Liver (tissue), 9 donors: Measurements from ENCODE around the gene PRKD1. TPM values are rescaled to one million over a fixed set of nuclear protein-coding genes. Genes with fewer than 3 reads are reported as not detected.

Experiments
- DNase-seq: peaks from one replicate; pipeline ENCODE4 v3.0.0-alpha.2; 2017; ENCODE audit warnings: low spot score
- H3K27ac ChIP-seq, 2 donors: one replicate each; pipeline ENCODE4 v1.7.0; 2013; ENCODE audit warnings: inconsistent platforms in 2 of 2, low read length in 2 of 2, control low read depth in 1 of 2, low read depth in 1 of 2, mild to moderate bottlenecking in 1 of 2
- H3K27me3 ChIP-seq, 4 donors: one replicate each; pipeline versions ENCODE4 v1.6.1 to v1.7.0; 2013; ENCODE audit warnings: low read length in 3 of 4, inconsistent platforms in 1 of 4, mild to moderate bottlenecking in 1 of 4, moderate library complexity in 1 of 4; ENCODE audit not compliant: control insufficient read depth in 4 of 4, insufficient read depth in 4 of 4
- H3K36me3 ChIP-seq, 4 donors: one replicate each; pipeline versions ENCODE4 v1.6.1 to v1.7.0; 2013; ENCODE audit warnings: low read length in 3 of 4, mild to moderate bottlenecking in 3 of 4, low read depth in 1 of 4, moderate library complexity in 1 of 4; ENCODE audit not compliant: control insufficient read depth in 4 of 4, insufficient read depth in 3 of 4
- H3K4me1 ChIP-seq, 4 donors: one replicate each; pipeline versions ENCODE4 v1.6.1 to v1.7.0; 2013; ENCODE audit warnings: low read length in 3 of 4, mild to moderate bottlenecking in 3 of 4, moderate library complexity in 1 of 4; ENCODE audit not compliant: control insufficient read depth in 4 of 4, insufficient read depth in 4 of 4
- H3K4me3 ChIP-seq, 3 donors: one replicate each; pipeline versions ENCODE4 v1.6.1 to v1.7.0; 2013; ENCODE audit warnings: low read length in 3 of 3, control low read depth in 1 of 3, low read depth in 1 of 3, mild to moderate bottlenecking in 1 of 3
- H3K9ac ChIP-seq, 2 donors: one replicate each; pipeline ENCODE4 v1.7.0; 2013; ENCODE audit warnings: low read length in 2 of 2, mild to moderate bottlenecking in 2 of 2, moderate library complexity in 2 of 2, control low read depth in 1 of 2, low read depth in 1 of 2
- H3K9me3 ChIP-seq, 4 donors: one replicate each; pipeline versions ENCODE4 v1.6.1 to v1.7.0; 2013; ENCODE audit warnings: low read length in 3 of 4; ENCODE audit not compliant: control insufficient read depth in 4 of 4
- EGR1 ChIP-seq, 2 donors: IDR thresholded peaks; 2 replicates each; pipeline ENCODE4 v1.6.1; 2016 to 2018; ENCODE audit warnings: antibody characterized with exemption in 2 of 2, low read depth in 2 of 2
- FOXA1 ChIP-seq: IDR thresholded peaks from 2 replicates; pipeline ENCODE4 v1.6.1; 2016; ENCODE audit warnings: antibody characterized with exemption
- FOXA2 ChIP-seq: IDR thresholded peaks from 2 replicates; pipeline ENCODE4 v1.6.1; 2016; ENCODE audit warnings: antibody characterized with exemption
- GABPA ChIP-seq, 2 donors: IDR thresholded peaks in 1 of 2; conservative IDR thresholded peaks in 1 of 2; 2 replicates each; pipeline ENCODE4 v1.6.1; 2016; ENCODE audit warnings: antibody characterized with exemption in 2 of 2, mild to moderate bottlenecking in 1 of 2, moderate library complexity in 1 of 2
- HNF4G ChIP-seq: IDR thresholded peaks from 2 replicates; pipeline ENCODE4 v1.6.1; 2016; ENCODE audit warnings: antibody characterized with exemption
- JUND ChIP-seq, 2 donors: IDR thresholded peaks; 2 replicates each; pipeline ENCODE4 v1.6.1; 2016; ENCODE audit warnings: antibody characterized with exemption in 2 of 2
- NR2F2 ChIP-seq: IDR thresholded peaks from 2 replicates; pipeline ENCODE4 v1.6.1; 2016; ENCODE audit warnings: antibody characterized with exemption
- RAD21 ChIP-seq, 2 donors: IDR thresholded peaks; 2 replicates each; pipeline ENCODE4 v1.6.1; 2016; ENCODE audit warnings: antibody characterized with exemption in 2 of 2, mild to moderate bottlenecking in 2 of 2
- RXRA ChIP-seq, 2 donors: IDR thresholded peaks; 2 replicates each; pipeline ENCODE4 v1.6.1; 2017 to 2018; ENCODE audit warnings: antibody characterized with exemption in 2 of 2, mild to moderate bottlenecking in 1 of 2
- SP1 ChIP-seq: IDR thresholded peaks from 2 replicates; pipeline ENCODE4 v1.6.1; 2018; ENCODE audit warnings: antibody characterized with exemption, mild to moderate bottlenecking
- TAF1 ChIP-seq: conservative IDR thresholded peaks from 2 replicates; pipeline ENCODE4 v1.6.1; 2016; ENCODE audit warnings: antibody characterized with exemption, mild to moderate bottlenecking
- YY1 ChIP-seq: IDR thresholded peaks from 2 replicates; pipeline ENCODE4 v1.6.1; 2016; ENCODE audit warnings: antibody characterized with exemption, mild to moderate bottlenecking
- WGBS: extraction: QIAGEN DNeasy Blood & Tissue Kit; methylation state at CpG from one replicate; pipeline ENCODE4 v1.1.7; 2013; 5-methylcytosine and 5-hydroxymethylcytosine counted together
- polyA plus RNA-seq, 2 donors: library from polyadenylated mRNA; stranded (reverse) in 1 of 2; unstranded in 1 of 2; fragments of 200-250 nt in 1 of 2; fragments of >200 nt in 1 of 2; fragmentation: Nextera tagmentation in 1 of 2; extraction: Ambion mirVana in 1 of 2; gene quantifications; one replicate each; pipeline versions ENCODE4 v1.2.1 to v1.2.3, GENCODE V29; 2013 to 2015
- total RNA-seq, 2 donors: library from RNA; depleted of rRNA; stranded (reverse); fragments of >200 nt; gene quantifications; one replicate each; pipeline ENCODE4 v1.2.3, GENCODE V29; 2014
- TF ChIP-seq, protein P1 (sequence below): IDR thresholded peaks from 2 replicates; pipeline ENCODE4 v1.6.1; 2016; ENCODE audit warnings: antibody characterized with exemption, mild to moderate bottlenecking
- TF ChIP-seq, protein P2 (sequence below): IDR thresholded peaks from 2 replicates; pipeline ENCODE4 v1.6.1; 2016; ENCODE audit warnings: antibody characterized with exemption
- TF ChIP-seq, protein P3 (sequence below): fragments of 150-350 bp; IDR thresholded peaks from 2 replicates; pipeline ENCODE4 v1.5.1; 2017; ENCODE audit warnings: improper control_type of control experiment, low read depth, low read length; ENCODE audit not compliant: missing input control
- TF ChIP-seq, protein P4 (sequence below): IDR thresholded peaks from 2 replicates; pipeline ENCODE4 v1.6.1; 2016; ENCODE audit warnings: antibody characterized with exemption
- TF ChIP-seq, protein P5 (sequence below): IDR thresholded peaks from 2 replicates; pipeline ENCODE4 v1.6.1; 2016; ENCODE audit warnings: antibody characterized with exemption
- donor health status: healthy.
- donor health status: healthy.
- donor health status: healthy.
- donor health status: healthy.
- donor health status: healthy.

The PRKD1 gene
- total and polyA plus RNA-seq, 4 donors: 0.85 to 5.0 (median 0.99) TPM

DNA sequence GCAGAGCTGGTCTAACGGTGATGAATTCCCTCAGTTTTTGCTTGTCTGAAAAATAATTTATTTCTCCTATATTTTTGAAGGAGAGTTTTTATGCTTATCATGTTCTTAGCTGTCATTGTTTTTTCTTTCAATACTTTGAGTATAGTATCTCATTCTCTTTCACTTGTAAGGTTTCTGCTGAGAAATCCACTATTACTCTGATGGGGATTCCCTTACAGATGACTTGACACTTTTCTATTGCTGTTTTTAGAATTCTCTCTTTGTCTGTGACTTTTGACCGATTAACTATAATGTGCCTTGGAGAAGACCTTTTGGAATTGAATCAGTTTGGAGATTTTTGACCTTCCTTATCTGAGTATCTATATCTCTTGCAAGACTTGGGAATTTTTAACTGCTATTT, 139.6 kb downstream of the PRKD1 start (continued):
- TF ChIP-seq RAD21 (IDR thresholded peaks at IDR 0.05) (no peak), TAF1 (no peak), HNF4G (no peak), FOXA1 (no peak)
- TF ChIP-seq, protein P1, sequence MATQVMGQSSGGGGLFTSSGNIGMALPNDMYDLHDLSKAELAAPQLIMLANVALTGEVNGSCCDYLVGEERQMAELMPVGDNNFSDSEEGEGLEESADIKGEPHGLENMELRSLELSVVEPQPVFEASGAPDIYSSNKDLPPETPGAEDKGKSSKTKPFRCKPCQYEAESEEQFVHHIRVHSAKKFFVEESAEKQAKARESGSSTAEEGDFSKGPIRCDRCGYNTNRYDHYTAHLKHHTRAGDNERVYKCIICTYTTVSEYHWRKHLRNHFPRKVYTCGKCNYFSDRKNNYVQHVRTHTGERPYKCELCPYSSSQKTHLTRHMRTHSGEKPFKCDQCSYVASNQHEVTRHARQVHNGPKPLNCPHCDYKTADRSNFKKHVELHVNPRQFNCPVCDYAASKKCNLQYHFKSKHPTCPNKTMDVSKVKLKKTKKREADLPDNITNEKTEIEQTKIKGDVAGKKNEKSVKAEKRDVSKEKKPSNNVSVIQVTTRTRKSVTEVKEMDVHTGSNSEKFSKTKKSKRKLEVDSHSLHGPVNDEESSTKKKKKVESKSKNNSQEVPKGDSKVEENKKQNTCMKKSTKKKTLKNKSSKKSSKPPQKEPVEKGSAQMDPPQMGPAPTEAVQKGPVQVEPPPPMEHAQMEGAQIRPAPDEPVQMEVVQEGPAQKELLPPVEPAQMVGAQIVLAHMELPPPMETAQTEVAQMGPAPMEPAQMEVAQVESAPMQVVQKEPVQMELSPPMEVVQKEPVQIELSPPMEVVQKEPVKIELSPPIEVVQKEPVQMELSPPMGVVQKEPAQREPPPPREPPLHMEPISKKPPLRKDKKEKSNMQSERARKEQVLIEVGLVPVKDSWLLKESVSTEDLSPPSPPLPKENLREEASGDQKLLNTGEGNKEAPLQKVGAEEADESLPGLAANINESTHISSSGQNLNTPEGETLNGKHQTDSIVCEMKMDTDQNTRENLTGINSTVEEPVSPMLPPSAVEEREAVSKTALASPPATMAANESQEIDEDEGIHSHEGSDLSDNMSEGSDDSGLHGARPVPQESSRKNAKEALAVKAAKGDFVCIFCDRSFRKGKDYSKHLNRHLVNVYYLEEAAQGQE: no peak

DNA sequence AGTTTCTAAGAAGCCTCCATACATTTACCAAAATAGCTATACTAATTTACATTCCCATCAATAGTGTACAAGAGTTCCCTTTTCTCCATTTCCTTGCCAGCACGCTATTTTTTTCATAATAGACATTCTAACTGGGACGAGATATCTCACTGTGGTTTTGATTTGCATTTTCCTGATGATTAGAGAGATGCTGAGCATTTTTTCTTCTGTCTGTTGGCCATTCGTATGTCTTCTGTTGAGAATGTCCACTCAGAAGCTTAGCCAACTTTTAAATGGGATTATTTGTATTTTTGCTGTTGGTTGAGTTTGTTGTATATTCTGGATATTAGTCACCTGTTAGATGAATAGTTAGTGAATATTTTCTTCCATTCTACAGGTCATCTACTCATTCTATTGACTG, 144.1 kb downstream of the PRKD1 start:
- Histone ChIP-seq H3K4me3 (no peak overlapping the region), H3K36me3 (no peaks in the 10 kb centered on the region), H3K9me3 (peaks cover 0 to 4% (median 0%) of the 10 kb centered on the region in 4 donors), H3K27me3 (no peaks in the 10 kb centered on the region), H3K27ac (no peak overlapping the region), H3K4me1 (no peaks in the 10 kb centered on the region), H3K9ac (no peak overlapping the region)
- DNase-seq: no peak
- no peak for TF ChIP-seq JUND (IDR thresholded peaks at IDR 0.05)
- TF ChIP-seq YY1: no peak
- TF ChIP-seq FOXA2: no peak
- TF ChIP-seq, protein P2, sequence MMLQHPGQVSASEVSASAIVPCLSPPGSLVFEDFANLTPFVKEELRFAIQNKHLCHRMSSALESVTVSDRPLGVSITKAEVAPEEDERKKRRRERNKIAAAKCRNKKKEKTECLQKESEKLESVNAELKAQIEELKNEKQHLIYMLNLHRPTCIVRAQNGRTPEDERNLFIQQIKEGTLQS: no peak
- TF ChIP-seq HNF4G: no peak
- TF ChIP-seq NR2F2: no peak
- no peak for TF ChIP-seq RAD21 (IDR thresholded peaks at IDR 0.05)
- TF ChIP-seq, protein P3, sequence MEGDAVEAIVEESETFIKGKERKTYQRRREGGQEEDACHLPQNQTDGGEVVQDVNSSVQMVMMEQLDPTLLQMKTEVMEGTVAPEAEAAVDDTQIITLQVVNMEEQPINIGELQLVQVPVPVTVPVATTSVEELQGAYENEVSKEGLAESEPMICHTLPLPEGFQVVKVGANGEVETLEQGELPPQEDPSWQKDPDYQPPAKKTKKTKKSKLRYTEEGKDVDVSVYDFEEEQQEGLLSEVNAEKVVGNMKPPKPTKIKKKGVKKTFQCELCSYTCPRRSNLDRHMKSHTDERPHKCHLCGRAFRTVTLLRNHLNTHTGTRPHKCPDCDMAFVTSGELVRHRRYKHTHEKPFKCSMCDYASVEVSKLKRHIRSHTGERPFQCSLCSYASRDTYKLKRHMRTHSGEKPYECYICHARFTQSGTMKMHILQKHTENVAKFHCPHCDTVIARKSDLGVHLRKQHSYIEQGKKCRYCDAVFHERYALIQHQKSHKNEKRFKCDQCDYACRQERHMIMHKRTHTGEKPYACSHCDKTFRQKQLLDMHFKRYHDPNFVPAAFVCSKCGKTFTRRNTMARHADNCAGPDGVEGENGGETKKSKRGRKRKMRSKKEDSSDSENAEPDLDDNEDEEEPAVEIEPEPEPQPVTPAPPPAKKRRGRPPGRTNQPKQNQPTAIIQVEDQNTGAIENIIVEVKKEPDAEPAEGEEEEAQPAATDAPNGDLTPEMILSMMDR: no peak
- TF ChIP-seq, protein P4, sequence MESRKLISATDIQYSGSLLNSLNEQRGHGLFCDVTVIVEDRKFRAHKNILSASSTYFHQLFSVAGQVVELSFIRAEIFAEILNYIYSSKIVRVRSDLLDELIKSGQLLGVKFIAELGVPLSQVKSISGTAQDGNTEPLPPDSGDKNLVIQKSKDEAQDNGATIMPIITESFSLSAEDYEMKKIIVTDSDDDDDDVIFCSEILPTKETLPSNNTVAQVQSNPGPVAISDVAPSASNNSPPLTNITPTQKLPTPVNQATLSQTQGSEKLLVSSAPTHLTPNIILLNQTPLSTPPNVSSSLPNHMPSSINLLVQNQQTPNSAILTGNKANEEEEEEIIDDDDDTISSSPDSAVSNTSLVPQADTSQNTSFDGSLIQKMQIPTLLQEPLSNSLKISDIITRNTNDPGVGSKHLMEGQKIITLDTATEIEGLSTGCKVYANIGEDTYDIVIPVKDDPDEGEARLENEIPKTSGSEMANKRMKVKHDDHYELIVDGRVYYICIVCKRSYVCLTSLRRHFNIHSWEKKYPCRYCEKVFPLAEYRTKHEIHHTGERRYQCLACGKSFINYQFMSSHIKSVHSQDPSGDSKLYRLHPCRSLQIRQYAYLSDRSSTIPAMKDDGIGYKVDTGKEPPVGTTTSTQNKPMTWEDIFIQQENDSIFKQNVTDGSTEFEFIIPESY: no peak
- TF ChIP-seq, protein P5, sequence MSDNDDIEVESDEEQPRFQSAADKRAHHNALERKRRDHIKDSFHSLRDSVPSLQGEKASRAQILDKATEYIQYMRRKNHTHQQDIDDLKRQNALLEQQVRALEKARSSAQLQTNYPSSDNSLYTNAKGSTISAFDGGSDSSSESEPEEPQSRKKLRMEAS: no peak
- TF ChIP-seq GABPA (IDR thresholded peaks at IDR 0.05 in 1 of 2, conservative IDR thresholded peaks at IDR 0.05 in 1 of 2): no peak
- TF ChIP-seq SP1: no peak
- TF ChIP-seq RXRA (IDR thresholded peaks at IDR 0.05): no peak
- no peak for TF ChIP-seq EGR1 (IDR thresholded peaks at IDR 0.05; ENCODE audit: low read depth in 2 of 2)
- TF ChIP-seq, protein P1: no peak
- 77% methylated on average over 3 of the region's 3 CpGs for WGBS
